ENCODE measurements around the gene MRGPRD.

GRCh38 chr11:68956547-68957254 lies 24.1 kb downstream of the MRGPRD start:
- TF ChIP-seq CTCF (conservative IDR thresholded peaks at IDR 0.05; ENCODE audit: low read depth in 2 of 2) (no peak), CREB1 (CRISPR knock-in tag; IDR thresholded peaks at IDR 0.05; ENCODE audit: low read depth) (no peak), EZH2phosphoT487 (IDR thresholded peaks at IDR 0.05; ENCODE audit: unreplicated experiment) (no peak)
- TF ChIP-seq, protein P1, sequence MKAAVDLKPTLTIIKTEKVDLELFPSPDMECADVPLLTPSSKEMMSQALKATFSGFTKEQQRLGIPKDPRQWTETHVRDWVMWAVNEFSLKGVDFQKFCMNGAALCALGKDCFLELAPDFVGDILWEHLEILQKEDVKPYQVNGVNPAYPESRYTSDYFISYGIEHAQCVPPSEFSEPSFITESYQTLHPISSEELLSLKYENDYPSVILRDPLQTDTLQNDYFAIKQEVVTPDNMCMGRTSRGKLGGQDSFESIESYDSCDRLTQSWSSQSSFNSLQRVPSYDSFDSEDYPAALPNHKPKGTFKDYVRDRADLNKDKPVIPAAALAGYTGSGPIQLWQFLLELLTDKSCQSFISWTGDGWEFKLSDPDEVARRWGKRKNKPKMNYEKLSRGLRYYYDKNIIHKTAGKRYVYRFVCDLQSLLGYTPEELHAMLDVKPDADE (IDR thresholded peaks at IDR 0.05): no peak

Data from GM23338 (cell line).